Upper lobe of left lung (tissue), 6 donors: ENCODE results near the gene PATZ1. TPM values are rescaled to one million over a fixed set of nuclear protein-coding genes. Genes with fewer than 3 reads are reported as not detected.

Source experiments
- ATAC-seq, 2 donors: fragments of 200-7000 bp; cut with Tn5 transposase; one replicate each; pipeline ENCODE4 v1.9.1; 2022; ENCODE audit warnings: mild to moderate bottlenecking in 2 of 2, moderate library complexity in 2 of 2; ENCODE audit not compliant: low FRiP score in 2 of 2
- DNase-seq, 2 donors: peaks; one replicate each; pipeline ENCODE4 v3.0.0-alpha.2; 2019 to 2020
- H3K27ac ChIP-seq, 4 donors: fragments of 200-600 bp; sonication (generic); one replicate each; pipeline ENCODE4 v1.5.1; 2016 to 2019
- H3K27me3 ChIP-seq, 4 donors: fragments of 200-600 bp; sonication (generic); one replicate each; pipeline ENCODE4 v1.5.1; 2017 to 2019
- H3K36me3 ChIP-seq, 4 donors: fragments of 200-600 bp; sonication (generic); one replicate each; pipeline ENCODE4 v1.5.1; 2016 to 2019
- H3K4me1 ChIP-seq, 4 donors: fragments of 200-600 bp; sonication (generic); one replicate each; pipeline ENCODE4 v1.5.1; 2018 to 2019
- H3K4me3 ChIP-seq, 4 donors: fragments of 200-600 bp; sonication (generic); one replicate each; pipeline ENCODE4 v1.5.1; 2017 to 2019; ENCODE audit warnings: mild to moderate bottlenecking in 2 of 4, moderate library complexity in 1 of 4
- H3K9me3 ChIP-seq, 4 donors: fragments of 200-600 bp; sonication (generic); one replicate each; pipeline ENCODE4 v1.5.1; 2018 to 2019
- EP300 ChIP-seq, 4 donors: sonication (generic); formaldehyde crosslinking; IDR thresholded peaks; one replicate each; pipeline ENCODE4 v1.5.1; 2017; ENCODE audit warnings: antibody characterized with exemption in 4 of 4, control low read depth in 2 of 4
- POLR2A ChIP-seq, 4 donors: fragments of 450-650 bp; IDR thresholded peaks; one replicate each; pipeline ENCODE4 v1.5.1; 2016 to 2017; ENCODE audit warnings: antibody characterized with exemption in 4 of 4, mild to moderate bottlenecking in 2 of 4
- POLR2AphosphoS5 ChIP-seq, 2 donors: sonication (generic); formaldehyde crosslinking; IDR thresholded peaks; one replicate each; pipeline ENCODE4 v1.5.1; 2017; ENCODE audit warnings: antibody characterized with exemption in 2 of 2
- WGBS, 2 donors: methylation state at CpG; one replicate each; pipeline ENCODE4 v1.1.5; 2017 to 2018; 5-methylcytosine and 5-hydroxymethylcytosine counted together
- small RNA-seq, 4 donors: library from RNA; depleted of rRNA; stranded (forward); fragments of <200 nt; gene quantifications; one replicate each; pipeline ENCODE3, GENCODE V24; 2016
- total RNA-seq, 6 donors: library from RNA; depleted of rRNA in 4 of 6; stranded (reverse); fragments of >200 nt in 4 of 6; gene quantifications; one replicate each; pipeline versions ENCODE4 v1.1.0 to v1.2.1, GENCODE V29; 2016 to 2021
- TF ChIP-seq, protein P1 (sequence below), 6 experiments: fragments of 450-650 bp in 4 of 6; fragments of 200-600 bp in 2 of 6; sonication (generic) in 2 of 6; IDR thresholded peaks; one replicate each; pipeline ENCODE4 v1.5.1; 2016 to 2019; ENCODE audit warnings: antibody characterized with exemption in 6 of 6
- donor health status: DM: no; HTN: no; CAD: no; lungs with moderate emphysema.
- donor health status: DM: no; HTN: yes; CAD: no; lungs with severe emphysema.

PATZ1 gene
- total RNA-seq, 6 donors from 2014 or later, result 18.2 to 29.7 (median 24.0) TPM

DNA sequence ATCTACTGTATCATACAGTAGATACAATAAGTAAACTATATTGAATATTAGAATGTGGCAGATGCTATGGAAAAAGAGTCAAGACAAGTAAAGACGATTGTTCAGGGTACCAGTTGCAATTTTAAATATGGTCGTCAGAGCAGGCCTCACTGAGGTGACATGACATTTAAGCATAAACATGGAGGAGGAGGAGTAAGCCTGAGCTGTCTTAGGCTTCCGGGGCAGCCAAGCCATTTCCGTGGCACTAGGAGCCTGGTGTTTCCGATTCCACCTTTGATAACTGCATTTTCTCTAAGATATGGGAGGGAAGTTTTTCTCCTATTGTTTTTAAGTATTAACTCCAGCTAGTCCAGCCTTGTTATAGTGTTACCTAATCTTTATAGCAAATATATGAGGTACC is 68.4 kb downstream of the PATZ1 start:
- 62 to 71% methylated on average over 5 of the region's 5 CpGs for WGBS, 2 donors
- TF ChIP-seq, protein P1, sequence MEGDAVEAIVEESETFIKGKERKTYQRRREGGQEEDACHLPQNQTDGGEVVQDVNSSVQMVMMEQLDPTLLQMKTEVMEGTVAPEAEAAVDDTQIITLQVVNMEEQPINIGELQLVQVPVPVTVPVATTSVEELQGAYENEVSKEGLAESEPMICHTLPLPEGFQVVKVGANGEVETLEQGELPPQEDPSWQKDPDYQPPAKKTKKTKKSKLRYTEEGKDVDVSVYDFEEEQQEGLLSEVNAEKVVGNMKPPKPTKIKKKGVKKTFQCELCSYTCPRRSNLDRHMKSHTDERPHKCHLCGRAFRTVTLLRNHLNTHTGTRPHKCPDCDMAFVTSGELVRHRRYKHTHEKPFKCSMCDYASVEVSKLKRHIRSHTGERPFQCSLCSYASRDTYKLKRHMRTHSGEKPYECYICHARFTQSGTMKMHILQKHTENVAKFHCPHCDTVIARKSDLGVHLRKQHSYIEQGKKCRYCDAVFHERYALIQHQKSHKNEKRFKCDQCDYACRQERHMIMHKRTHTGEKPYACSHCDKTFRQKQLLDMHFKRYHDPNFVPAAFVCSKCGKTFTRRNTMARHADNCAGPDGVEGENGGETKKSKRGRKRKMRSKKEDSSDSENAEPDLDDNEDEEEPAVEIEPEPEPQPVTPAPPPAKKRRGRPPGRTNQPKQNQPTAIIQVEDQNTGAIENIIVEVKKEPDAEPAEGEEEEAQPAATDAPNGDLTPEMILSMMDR (IDR thresholded peaks at IDR 0.05), result no peak
- TF ChIP-seq EP300 (IDR thresholded peaks at IDR 0.05), result no peak
- TF ChIP-seq POLR2AphosphoS5 (IDR thresholded peaks at IDR 0.05), result no peak
- no peak for TF ChIP-seq POLR2A (IDR thresholded peaks at IDR 0.05)
- Histone ChIP-seq H3K9me3 (no peaks in the 10 kb centered on the region), H3K27me3 (no peaks in the 10 kb centered on the region), H3K36me3 (peaks cover 19 to 96% (median 80%) of the 10 kb centered on the region in 4 donors), H3K27ac (peak overlapping the region in 3 of 4 donors; percentile 5 to 78 (median 73)), H3K4me3 (no peak overlapping the region), H3K4me1 (peaks cover 4 to 25% (median 13%) of the 10 kb centered on the region in 4 donors)
- ATAC-seq, result no peak
- no peak for DNase-seq

DNA sequence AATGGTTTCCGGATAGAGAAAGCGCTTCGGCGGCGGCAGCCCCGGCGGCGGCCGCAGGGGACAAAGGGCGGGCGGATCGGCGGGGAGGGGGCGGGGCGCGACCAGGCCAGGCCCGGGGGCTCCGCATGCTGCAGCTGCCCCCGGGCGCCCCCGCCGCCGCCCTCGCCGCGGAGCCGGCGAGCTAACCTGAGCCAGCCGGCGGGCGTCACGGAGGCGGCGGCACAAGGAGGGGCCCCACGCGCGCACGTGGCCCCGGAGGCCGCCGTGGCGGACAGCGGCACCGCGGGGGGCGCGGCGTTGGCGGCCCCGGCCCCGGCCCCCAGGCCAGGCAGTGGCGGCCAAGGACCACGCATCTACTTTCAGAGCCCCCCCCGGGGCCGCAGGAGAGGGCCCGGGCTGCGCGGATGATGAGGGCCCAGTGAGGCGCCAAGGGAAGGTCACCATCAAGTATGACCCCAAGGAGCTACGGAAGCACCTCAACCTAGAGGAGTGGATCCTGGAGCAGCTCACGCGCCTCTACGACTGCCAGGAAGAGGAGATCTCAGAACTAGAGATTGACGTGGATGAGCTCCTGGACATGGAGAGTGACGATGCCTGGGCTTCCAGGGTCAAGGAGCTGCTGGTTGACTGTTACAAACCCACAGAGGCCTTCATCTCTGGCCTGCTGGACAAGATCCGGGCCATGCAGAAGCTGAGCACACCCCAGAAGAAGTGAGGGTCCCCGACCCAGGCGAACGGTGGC is 69.5 kb downstream of the PATZ1 start:
- ATAC-seq (no peak), DNase-seq (peak in 1 of 2 donors; percentile 72)
- Histone ChIP-seq H3K36me3 (peaks cover 23 to 96% (median 77%) of the 10 kb centered on the region in 4 donors), H3K9me3 (no peaks in the 10 kb centered on the region), H3K27me3 (no peaks in the 10 kb centered on the region), H3K4me3 (no peak overlapping the region), H3K27ac (no peak overlapping the region), H3K4me1 (peaks cover 4 to 20% (median 13%) of the 10 kb centered on the region in 4 donors)
- TF ChIP-seq, protein P1 (IDR thresholded peaks at IDR 0.05), result no peak
- no peak for TF ChIP-seq POLR2A (IDR thresholded peaks at IDR 0.05)
- TF ChIP-seq POLR2AphosphoS5 (IDR thresholded peaks at IDR 0.05), result no peak
- TF ChIP-seq EP300 (IDR thresholded peaks at IDR 0.05), result no peak
- WGBS, 2 donors, result 95 to 96% methylated on average over 45 to 69 of the region's 69 CpGs

Small RNA genes within 50 kb of the gene (small RNA-seq; reads per million reads assigned to genes)
- gene RNA5SP496, result 0 reads per million in 4 donors
- gene RNU6-338P, result 0 reads per million in 4 donors

Other genes with a start within 250 kb of the PATZ1 start
- 100 to 1,000 TPM in 3 of 6 donors, 10 to 100 TPM in 3; 51.3 to 154 (median 99.7) TPM for gene SELENOM, start 238.8 kb downstream of the PATZ1 start, total RNA-seq
- gene INPP5J, start 223.4 kb downstream of the PATZ1 start, total RNA-seq, result 10 to 100 TPM in 1 of 6 donors, 1 to 10 TPM in 5; 3.0 to 28.3 (median 6.2) TPM
- 1 to 10 TPM in 5 of 6 donors, under 1 TPM in 1; 0.79 to 8.1 (median 5.5) TPM for gene PLA2G3, start 205.8 kb downstream of the PATZ1 start, total RNA-seq
- gene RNF185, start 186.2 kb downstream of the PATZ1 start, total RNA-seq, result 10 to 100 TPM; 17.8 to 40.0 (median 34.1) TPM
- gene LIMK2, start 134.0 kb downstream of the PATZ1 start, total RNA-seq, result 100 to 1,000 TPM in 2 of 6 donors, 10 to 100 TPM in 4; 44.5 to 141 (median 75.8) TPM
- 10 to 100 TPM; 38.9 to 97.1 (median 65.8) TPM for gene PIK3IP1, start 53.9 kb downstream of the PATZ1 start, total RNA-seq
- 10 to 100 TPM; 32.8 to 49.3 (median 44.0) TPM for gene DRG1, start 53.3 kb upstream of the PATZ1 start, total RNA-seq
- gene EIF4ENIF1, start 143.5 kb upstream of the PATZ1 start, total RNA-seq, result 10 to 100 TPM; 15.5 to 25.2 (median 23.3) TPM
- 100 to 1,000 TPM in 1 of 6 donors, 10 to 100 TPM in 5; 21.0 to 166 (median 51.7) TPM for gene SFI1, start 150.2 kb upstream of the PATZ1 start, total RNA-seq